ENCODE results near the gene LGI4.

Gene LGI4

GRCh38 chr19:35079826-35080225 is 55.0 kb downstream of the LGI4 start:
- Histone ChIP-seq H2BK120ac (ENCODE audit: insufficient read depth, low read length, poor library complexity) (no peak overlapping the region), H3K23ac (ENCODE audit: low read length) (no peak overlapping the region), H3K9me3 (ENCODE audit: insufficient read depth, low read depth, low read length) (peaks cover 8% of the 10 kb centered on the region), H3K27ac (ENCODE audit: low read depth, low read length) (no peak overlapping the region), H3K18ac (ENCODE audit: low read length) (no peak overlapping the region), H3K4ac (ENCODE audit: low read depth, low read length) (no peak overlapping the region), H4K12ac (ENCODE audit: low read depth, low read length) (no peak overlapping the region), H2BK5ac (ENCODE audit: low read depth, low read length, poor library complexity) (no peak overlapping the region), H3K9ac (ENCODE audit: low read length) (no peak overlapping the region), H3K27me3 (ENCODE audit: insufficient read depth, low read length) (no peaks in the 10 kb centered on the region), H3K4me1 (ENCODE audit: control insufficient read depth in 1 of 2, insufficient read depth in 2 of 2, low read length in 2 of 2) (no peaks in the 10 kb centered on the region), H3K14ac (ENCODE audit: low read length) (no peak overlapping the region), H2AFZ (ENCODE audit: insufficient read depth, low read length, poor library complexity) (no peak overlapping the region), H3K36me3 (ENCODE audit: control insufficient read depth in 1 of 2, insufficient read depth in 2 of 2, low read length in 2 of 2) (no peaks in the 10 kb centered on the region), H4K8ac (ENCODE audit: low read depth, low read length) (no peak overlapping the region), H2AK5ac (ENCODE audit: low read length) (no peak overlapping the region), H4K91ac (ENCODE audit: low read depth, low read length) (no peak overlapping the region), H2BK12ac (ENCODE audit: low read length) (no peak overlapping the region), H3K4me2 (ENCODE audit: low read length) (no peak overlapping the region), H3K79me2 (ENCODE audit: control insufficient read depth, insufficient read depth, low read length, poor library complexity) (no peaks in the 10 kb centered on the region), H3K79me1 (ENCODE audit: low read length) (no peaks in the 10 kb centered on the region), H3K4me3 (ENCODE audit: low read depth, low read length) (no peak overlapping the region)
- no peak for DNase-seq
- no CpG with 5 or more reads among the region's 14 CpGs for WGBS (ENCODE audit: extremely low coverage, insufficient coverage, insufficient read length)

- no peak overlapping the region for H3K9ac ChIP-seq (ENCODE audit: low read length)
- no peak overlapping the region for H3K4ac ChIP-seq (ENCODE audit: low read depth, low read length)
- no peak overlapping the region for H3K27ac ChIP-seq (ENCODE audit: low read depth, low read length)
- no peak overlapping the region for H3K4me3 ChIP-seq (ENCODE audit: low read depth, low read length)
- no peak overlapping the region for H3K14ac ChIP-seq (ENCODE audit: low read length)
- DNase-seq = no peak
- no peaks in the 10 kb centered on the region for H3K36me3 ChIP-seq (ENCODE audit: control insufficient read depth in 1 of 2, insufficient read depth in 2 of 2, low read length in 2 of 2)
- no peak overlapping the region for H2BK12ac ChIP-seq (ENCODE audit: low read length)
- H3K9me3 ChIP-seq (ENCODE audit: insufficient read depth, low read depth, low read length) = peaks cover 8% of the 10 kb centered on the region
- no peak overlapping the region for H4K12ac ChIP-seq (ENCODE audit: low read depth, low read length)
- H3K4me2 ChIP-seq (ENCODE audit: low read length) = no peak overlapping the region
- H2BK120ac ChIP-seq (ENCODE audit: insufficient read depth, low read length, poor library complexity) = no peak overlapping the region
- no peak overlapping the region for H4K8ac ChIP-seq (ENCODE audit: low read depth, low read length)
- H2BK5ac ChIP-seq (ENCODE audit: low read depth, low read length, poor library complexity) = no peak overlapping the region
- no peaks in the 10 kb centered on the region for H3K79me2 ChIP-seq (ENCODE audit: control insufficient read depth, insufficient read depth, low read length, poor library complexity)
- no peaks in the 10 kb centered on the region for H3K79me1 ChIP-seq (ENCODE audit: low read length)
- H3K18ac ChIP-seq (ENCODE audit: low read length) = no peak overlapping the region
- H2AK5ac ChIP-seq (ENCODE audit: low read length) = no peak overlapping the region
- no peak overlapping the region for H4K91ac ChIP-seq (ENCODE audit: low read depth, low read length)
- H3K23ac ChIP-seq (ENCODE audit: low read length) = peak overlapping the region; percentile 96
- no peak overlapping the region for H2AFZ ChIP-seq (ENCODE audit: insufficient read depth, low read length, poor library complexity)
- no CpG with 5 or more reads among the region's 17 CpGs for WGBS (ENCODE audit: extremely low coverage, insufficient coverage, insufficient read length)
- no peaks in the 10 kb centered on the region for H3K4me1 ChIP-seq (ENCODE audit: control insufficient read depth in 1 of 2, insufficient read depth in 2 of 2, low read length in 2 of 2)
- H3K27me3 ChIP-seq (ENCODE audit: insufficient read depth, low read length) = no peaks in the 10 kb centered on the region
Measured at GRCh38 chr19:35077411-35078223, 57.2 kb downstream of the LGI4 start.

GRCh38 chr19:35076657-35077056 is 58.2 kb downstream of the LGI4 start:
- Histone ChIP-seq H2AFZ (ENCODE audit: insufficient read depth, low read length, poor library complexity) (no peak overlapping the region), H4K91ac (ENCODE audit: low read depth, low read length) (no peak overlapping the region), H3K4me2 (ENCODE audit: low read length) (no peak overlapping the region), H3K27me3 (ENCODE audit: insufficient read depth, low read length) (no peaks in the 10 kb centered on the region), H2BK12ac (ENCODE audit: low read length) (no peak overlapping the region), H2BK120ac (ENCODE audit: insufficient read depth, low read length, poor library complexity) (no peak overlapping the region), H3K4ac (ENCODE audit: low read depth, low read length) (no peak overlapping the region), H3K14ac (ENCODE audit: low read length) (no peak overlapping the region), H3K9me3 (ENCODE audit: insufficient read depth, low read depth, low read length) (peaks cover 8% of the 10 kb centered on the region), H4K8ac (ENCODE audit: low read depth, low read length) (no peak overlapping the region), H3K36me3 (ENCODE audit: control insufficient read depth in 1 of 2, insufficient read depth in 2 of 2, low read length in 2 of 2) (no peaks in the 10 kb centered on the region), H2BK5ac (ENCODE audit: low read depth, low read length, poor library complexity) (no peak overlapping the region), H3K4me1 (ENCODE audit: control insufficient read depth in 1 of 2, insufficient read depth in 2 of 2, low read length in 2 of 2) (no peaks in the 10 kb centered on the region), H3K9ac (ENCODE audit: low read length) (no peak overlapping the region), H3K27ac (ENCODE audit: low read depth, low read length) (no peak overlapping the region), H3K79me2 (ENCODE audit: control insufficient read depth, insufficient read depth, low read length, poor library complexity) (no peaks in the 10 kb centered on the region), H2AK5ac (ENCODE audit: low read length) (no peak overlapping the region), H3K18ac (ENCODE audit: low read length) (no peak overlapping the region), H3K4me3 (ENCODE audit: low read depth, low read length) (no peak overlapping the region), H3K23ac (ENCODE audit: low read length) (no peak overlapping the region), H4K12ac (ENCODE audit: low read depth, low read length) (no peak overlapping the region), H3K79me1 (ENCODE audit: low read length) (no peaks in the 10 kb centered on the region)
- no peak for DNase-seq
- no CpG with 5 or more reads among the region's 8 CpGs for WGBS (ENCODE audit: extremely low coverage, insufficient coverage, insufficient read length)

- no peak overlapping the region for H4K12ac ChIP-seq (ENCODE audit: low read depth, low read length)
- no peak overlapping the region for H3K4ac ChIP-seq (ENCODE audit: low read depth, low read length)
- no peak overlapping the region for H3K4me2 ChIP-seq (ENCODE audit: low read length)
- H2AFZ ChIP-seq (ENCODE audit: insufficient read depth, low read length, poor library complexity) = no peak overlapping the region
- H2BK5ac ChIP-seq (ENCODE audit: low read depth, low read length, poor library complexity) = no peak overlapping the region
- H4K8ac ChIP-seq (ENCODE audit: low read depth, low read length) = no peak overlapping the region
- H3K23ac ChIP-seq (ENCODE audit: low read length) = no peak overlapping the region
- no peaks in the 10 kb centered on the region for H3K4me1 ChIP-seq (ENCODE audit: control insufficient read depth in 1 of 2, insufficient read depth in 2 of 2, low read length in 2 of 2)
- H3K9me3 ChIP-seq (ENCODE audit: insufficient read depth, low read depth, low read length) = peaks cover 8% of the 10 kb centered on the region
- H3K36me3 ChIP-seq (ENCODE audit: control insufficient read depth in 1 of 2, insufficient read depth in 2 of 2, low read length in 2 of 2) = no peaks in the 10 kb centered on the region
- no peaks in the 10 kb centered on the region for H3K79me1 ChIP-seq (ENCODE audit: low read length)
- no peak overlapping the region for H2BK12ac ChIP-seq (ENCODE audit: low read length)
- no CpG with 5 or more reads among the region's 6 CpGs for WGBS (ENCODE audit: extremely low coverage, insufficient coverage, insufficient read length)
- H3K4me3 ChIP-seq (ENCODE audit: low read depth, low read length) = no peak overlapping the region
- no peak overlapping the region for H3K14ac ChIP-seq (ENCODE audit: low read length)
- no peak overlapping the region for H4K91ac ChIP-seq (ENCODE audit: low read depth, low read length)
- H3K18ac ChIP-seq (ENCODE audit: low read length) = no peak overlapping the region
- no peak overlapping the region for H3K27ac ChIP-seq (ENCODE audit: low read depth, low read length)
- H3K9ac ChIP-seq (ENCODE audit: low read length) = no peak overlapping the region
- no peaks in the 10 kb centered on the region for H3K27me3 ChIP-seq (ENCODE audit: insufficient read depth, low read length)
- no peak overlapping the region for H2AK5ac ChIP-seq (ENCODE audit: low read length)
- no peak overlapping the region for H2BK120ac ChIP-seq (ENCODE audit: insufficient read depth, low read length, poor library complexity)
- no peaks in the 10 kb centered on the region for H3K79me2 ChIP-seq (ENCODE audit: control insufficient read depth, insufficient read depth, low read length, poor library complexity)
- DNase-seq = no peak
Measured at GRCh38 chr19:35076026-35076370, 58.9 kb downstream of the LGI4 start.
